ENCODE results near the gene RUBCN. TPM values are rescaled to one million over a fixed set of nuclear protein-coding genes. Genes with fewer than 3 reads are reported as not detected.

RUBCN gene
- total RNA-seq, 1 donor from 2014 or later: 35.0 TPM

GRCh38 chr3:197722734-197723133, 14.0 kb downstream of the RUBCN start:
- Mint-ChIP-seq H3K4me3 (ENCODE audit: unreplicated experiment) (no peak overlapping the region), H3K4me1 (ENCODE audit: unreplicated experiment) (peaks cover 4% of the 10 kb centered on the region), H3K27ac (ENCODE audit: unreplicated experiment) (no peak overlapping the region)

GRCh38 chr3:197720694-197721093, 16.0 kb downstream of the RUBCN start:
- H3K9me3 Mint-ChIP-seq (ENCODE audit: unreplicated experiment): no peaks in the 10 kb centered on the region
- H3K4me1 Mint-ChIP-seq (ENCODE audit: unreplicated experiment): peaks cover 2% of the 10 kb centered on the region
- TF ChIP-seq CTCF (IDR thresholded peaks at IDR 0.05; ENCODE audit: unreplicated experiment): no peak

More at GRCh38 chr3:197722734-197723133, 14.0 kb downstream of the RUBCN start:
- no peak for TF ChIP-seq CTCF (IDR thresholded peaks at IDR 0.05; ENCODE audit: unreplicated experiment)
- Mint-ChIP-seq H3K9me3 (ENCODE audit: unreplicated experiment) (no peaks in the 10 kb centered on the region), H3K36me3 (ENCODE audit: low read depth, unreplicated experiment) (peaks cover 21% of the 10 kb centered on the region), H3K27me3 (ENCODE audit: unreplicated experiment) (peaks cover 4% of the 10 kb centered on the region)
- no peak for DNase-seq (ENCODE audit: low spot score)

GRCh38 chr3:197718891-197719290, 17.8 kb downstream of the RUBCN start:
- H3K4me3 Mint-ChIP-seq (ENCODE audit: unreplicated experiment): no peak overlapping the region
- peaks cover 40% of the 10 kb centered on the region for H3K36me3 Mint-ChIP-seq (ENCODE audit: low read depth, unreplicated experiment)

More at GRCh38 chr3:197720694-197721093, 16.0 kb downstream of the RUBCN start:
- peaks cover 4% of the 10 kb centered on the region for H3K27me3 Mint-ChIP-seq (ENCODE audit: unreplicated experiment)
- no peak overlapping the region for H3K27ac Mint-ChIP-seq (ENCODE audit: unreplicated experiment)
- peaks cover 38% of the 10 kb centered on the region for H3K36me3 Mint-ChIP-seq (ENCODE audit: low read depth, unreplicated experiment)
- no peak overlapping the region for H3K4me3 Mint-ChIP-seq (ENCODE audit: unreplicated experiment)
- no peak for DNase-seq (ENCODE audit: low spot score)

GRCh38 chr3:197714251-197714650, 22.5 kb downstream of the RUBCN start:
- Mint-ChIP-seq H3K9me3 (ENCODE audit: unreplicated experiment) (no peaks in the 10 kb centered on the region), H3K4me3 (ENCODE audit: unreplicated experiment) (no peak overlapping the region), H3K27ac (ENCODE audit: unreplicated experiment) (no peak overlapping the region), H3K27me3 (ENCODE audit: unreplicated experiment) (no peaks in the 10 kb centered on the region), H3K4me1 (ENCODE audit: unreplicated experiment) (peaks cover 6% of the 10 kb centered on the region), H3K36me3 (ENCODE audit: low read depth, unreplicated experiment) (peaks cover 30% of the 10 kb centered on the region)
- TF ChIP-seq CTCF (IDR thresholded peaks at IDR 0.05; ENCODE audit: unreplicated experiment): no peak
- DNase-seq (ENCODE audit: low spot score): no peak

More at GRCh38 chr3:197718891-197719290, 17.8 kb downstream of the RUBCN start:
- DNase-seq (ENCODE audit: low spot score): no peak
- no peak overlapping the region for H3K27ac Mint-ChIP-seq (ENCODE audit: unreplicated experiment)
- no peaks in the 10 kb centered on the region for H3K9me3 Mint-ChIP-seq (ENCODE audit: unreplicated experiment)
- peaks cover 2% of the 10 kb centered on the region for H3K4me1 Mint-ChIP-seq (ENCODE audit: unreplicated experiment)
- TF ChIP-seq CTCF (IDR thresholded peaks at IDR 0.05; ENCODE audit: unreplicated experiment): no peak
- H3K27me3 Mint-ChIP-seq (ENCODE audit: unreplicated experiment): peaks cover 4% of the 10 kb centered on the region

- H3K9me3 Mint-ChIP-seq (ENCODE audit: unreplicated experiment): no peaks in the 10 kb centered on the region
- no peak for DNase-seq (ENCODE audit: low spot score)
- H3K4me3 Mint-ChIP-seq (ENCODE audit: unreplicated experiment): no peak overlapping the region
- H3K36me3 Mint-ChIP-seq (ENCODE audit: low read depth, unreplicated experiment): peaks cover 30% of the 10 kb centered on the region
- H3K4me1 Mint-ChIP-seq (ENCODE audit: unreplicated experiment): peaks cover 6% of the 10 kb centered on the region
- H3K27ac Mint-ChIP-seq (ENCODE audit: unreplicated experiment): no peak overlapping the region
- TF ChIP-seq CTCF (IDR thresholded peaks at IDR 0.05; ENCODE audit: unreplicated experiment): no peak
- H3K27me3 Mint-ChIP-seq (ENCODE audit: unreplicated experiment): no peaks in the 10 kb centered on the region
These were observed 23.3 kb downstream of the RUBCN start for GRCh38 chr3:197713477-197713822.
